Measurements from ENCODE around the gene HTT-AS.
"Not testable (repeated sequence)": the region's sequence is repeated elsewhere in the genome, so short reads cannot be mapped to it uniquely, and the experiment has no call there.

HTT-AS gene

GRCh38 chr4:3085948-3086670 is 11.8 kb upstream of the HTT-AS start:
- no peak for DNase-seq

GRCh38 chr4:3083732-3084131 is 9.4 kb upstream of the HTT-AS start:
- DNase-seq, result no peak

DNA sequence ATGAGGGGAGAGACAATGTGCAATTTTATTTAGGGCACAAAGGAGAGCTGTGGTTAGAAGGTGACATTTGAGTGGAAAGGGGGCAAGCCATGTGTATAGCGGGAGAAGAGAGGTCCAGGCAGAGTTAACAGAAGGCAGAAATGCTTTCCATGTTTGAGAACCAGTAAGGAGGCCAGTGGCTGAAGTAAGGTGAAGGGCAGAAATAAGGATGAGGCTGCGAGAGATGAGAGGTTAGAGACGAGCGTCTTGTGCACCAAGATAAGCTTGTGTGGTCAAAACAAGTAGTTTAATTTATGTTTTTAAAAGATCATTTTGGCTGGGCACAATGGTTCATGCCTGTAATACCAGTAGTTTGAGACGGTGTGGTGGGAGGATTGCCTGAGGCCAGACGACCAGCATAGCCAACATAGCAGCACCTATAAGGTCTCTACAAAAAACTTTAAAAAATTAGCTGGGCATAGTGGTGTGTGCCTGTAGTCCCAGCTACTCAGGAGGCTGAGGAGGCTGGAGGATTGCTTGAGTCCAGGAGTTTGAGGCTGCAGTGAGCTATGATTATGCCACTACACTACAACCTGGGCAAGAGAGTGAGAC is 8.7 kb upstream of the HTT-AS start:
- no peak for DNase-seq

GRCh38 chr4:3079694-3080123 is 5.4 kb upstream of the HTT-AS start:
- DNase-seq, result no peak

- DNase-seq, result no peak
Observed at GRCh38 chr4:3077796-3078195, 3.5 kb upstream of the HTT-AS start.

- no peak for DNase-seq
Observed at GRCh38 chr4:3075652-3075981, 1.3 kb upstream of the HTT-AS start.

DNA sequence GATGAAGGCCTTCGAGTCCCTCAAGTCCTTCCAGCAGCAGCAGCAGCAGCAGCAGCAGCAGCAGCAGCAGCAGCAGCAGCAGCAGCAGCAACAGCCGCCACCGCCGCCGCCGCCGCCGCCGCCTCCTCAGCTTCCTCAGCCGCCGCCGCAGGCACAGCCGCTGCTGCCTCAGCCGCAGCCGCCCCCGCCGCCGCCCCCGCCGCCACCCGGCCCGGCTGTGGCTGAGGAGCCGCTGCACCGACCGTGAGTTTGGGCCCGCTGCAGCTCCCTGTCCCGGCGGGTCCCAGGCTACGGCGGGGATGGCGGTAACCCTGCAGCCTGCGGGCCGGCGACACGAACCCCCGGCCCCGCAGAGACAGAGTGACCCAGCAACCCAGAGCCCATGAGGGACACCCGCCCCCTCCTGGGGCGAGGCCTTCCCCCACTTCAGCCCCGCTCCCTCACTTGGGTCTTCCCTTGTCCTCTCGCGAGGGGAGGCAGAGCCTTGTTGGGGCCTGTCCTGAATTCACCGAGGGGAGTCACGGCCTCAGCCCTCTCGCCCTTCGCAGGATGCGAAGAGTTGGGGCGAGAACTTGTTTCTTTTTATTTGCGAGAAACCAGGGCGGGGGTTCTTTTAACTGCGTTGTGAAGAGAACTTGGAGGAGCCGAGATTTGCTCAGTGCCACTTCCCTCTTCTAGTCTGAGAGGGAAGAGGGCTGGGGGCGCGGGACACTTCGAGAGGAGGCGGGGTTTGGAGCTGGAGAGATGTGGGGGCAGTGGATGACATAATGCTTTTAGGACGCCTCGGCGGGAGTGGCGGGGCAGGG is 711 bp upstream of the HTT-AS start:
- DNase-seq, result peak; percentile 15 to 35

- DNase-seq, result no peak
Observed at GRCh38 chr4:3073158-3074077, 920 bp downstream of the HTT-AS start.

DNA sequence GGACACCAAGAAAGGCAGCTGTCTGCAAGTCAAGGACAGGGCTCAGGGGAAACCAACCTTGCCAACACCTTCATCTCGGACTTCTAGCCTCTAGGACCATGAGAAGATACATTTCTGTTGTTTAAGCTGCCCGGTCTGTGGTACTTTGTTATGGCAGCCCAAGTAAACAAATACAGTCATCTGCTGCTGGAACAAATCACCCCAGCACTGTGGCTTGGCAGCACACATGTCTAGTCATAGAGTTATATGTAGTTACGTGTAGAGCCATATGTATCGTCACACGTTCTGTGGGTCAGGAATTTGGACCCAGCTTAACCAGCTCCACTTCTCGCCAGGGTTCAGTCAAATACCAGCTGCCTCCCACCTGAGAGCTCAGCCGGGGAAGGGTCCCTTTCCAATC is 2.5 kb downstream of the HTT-AS start:
- no peak for DNase-seq

DNA sequence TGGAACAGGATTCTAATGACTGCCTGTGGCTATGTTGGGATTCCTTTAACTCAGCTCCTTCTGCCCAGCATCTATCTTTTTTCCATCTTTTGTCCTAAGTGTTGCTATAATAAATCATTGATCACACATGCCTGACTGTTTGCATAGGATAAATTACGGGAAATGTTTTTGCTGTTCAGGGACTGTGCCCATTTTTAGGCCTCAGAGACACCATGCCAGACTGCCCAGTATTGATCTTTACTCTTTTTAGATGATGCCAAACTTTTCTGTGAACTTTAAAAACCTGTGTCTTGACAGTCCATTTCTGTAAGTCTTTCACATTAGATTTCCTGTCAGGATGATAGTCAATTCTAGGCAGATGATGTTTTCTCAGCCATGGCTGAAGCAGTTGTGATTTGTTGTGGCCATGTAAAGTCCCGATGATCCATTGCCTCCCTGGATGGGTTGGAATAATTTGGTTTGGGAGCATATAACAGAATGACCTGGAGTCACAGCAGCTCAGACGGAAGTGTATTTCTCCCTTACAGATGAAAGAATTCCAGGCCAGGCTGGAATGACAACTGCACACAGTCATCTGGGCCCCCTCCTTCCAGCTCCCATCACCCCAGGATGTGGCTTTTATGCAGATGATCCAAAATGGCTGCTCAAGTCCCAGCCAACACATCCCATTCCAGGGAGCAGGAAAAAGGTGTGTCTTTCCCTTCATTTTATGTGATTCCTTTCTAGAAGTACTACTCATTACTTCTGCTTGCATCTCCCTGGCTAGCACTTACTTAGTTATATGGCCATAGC is 3.4 kb downstream of the HTT-AS start:
- DNase-seq, result no peak

DNA sequence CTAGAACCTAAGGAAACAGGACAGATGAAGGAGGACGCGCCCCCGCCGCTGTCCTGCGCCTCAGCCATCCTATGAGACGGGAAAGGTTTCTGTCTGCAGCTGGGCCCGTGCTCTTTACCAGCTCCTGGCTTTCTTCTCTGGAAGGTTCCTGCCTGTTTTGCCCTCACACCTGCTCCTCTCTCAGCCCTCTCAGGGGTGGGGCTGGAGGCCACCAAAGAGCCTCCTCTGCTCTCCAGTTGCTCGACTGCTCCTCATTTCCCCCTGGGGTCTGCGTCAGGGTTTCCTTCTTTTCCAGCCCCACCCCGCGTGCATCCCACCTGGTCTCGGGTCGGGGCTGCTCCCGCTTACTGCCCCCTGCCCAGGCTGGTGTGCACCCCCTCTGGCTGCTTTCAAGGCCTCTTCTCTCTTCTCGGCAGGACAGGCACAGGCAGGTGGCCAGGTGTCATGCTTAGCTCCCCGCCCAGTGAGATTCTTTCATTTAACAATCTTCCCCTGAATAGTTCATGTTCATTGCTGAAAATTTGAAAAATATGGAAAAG is 4.6 kb downstream of the HTT-AS start:
- DNase-seq, result no peak

DNA sequence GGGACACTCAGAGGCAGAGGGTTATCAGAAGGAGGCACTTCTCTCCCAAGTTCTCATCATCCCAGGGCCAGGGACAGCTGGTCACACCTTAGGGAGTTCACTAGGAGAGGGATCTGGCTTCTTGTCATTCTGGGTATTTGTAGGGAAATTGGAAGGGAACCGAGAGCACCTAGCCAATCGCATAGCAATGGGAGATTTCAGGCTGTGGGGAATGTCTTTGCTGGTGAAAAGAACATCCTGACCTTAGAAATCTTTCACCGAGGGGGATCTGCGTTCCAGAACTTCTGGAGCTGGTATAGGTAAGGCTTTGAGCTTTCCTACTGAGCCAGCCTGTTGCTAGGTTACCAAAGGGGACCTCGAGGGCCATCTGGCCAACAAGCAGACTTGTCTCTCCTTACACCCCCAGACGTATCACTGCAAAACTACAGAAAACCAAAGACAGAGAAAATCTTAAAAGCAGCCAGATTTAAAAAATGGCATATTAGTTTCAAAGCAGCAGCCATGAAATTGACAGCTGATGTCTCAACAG is 6.8 kb downstream of the HTT-AS start:
- DNase-seq, result no peak

GRCh38 chr4:3066836-3067400 is 7.4 kb downstream of the HTT-AS start:
- DNase-seq, result no peak

DNA sequence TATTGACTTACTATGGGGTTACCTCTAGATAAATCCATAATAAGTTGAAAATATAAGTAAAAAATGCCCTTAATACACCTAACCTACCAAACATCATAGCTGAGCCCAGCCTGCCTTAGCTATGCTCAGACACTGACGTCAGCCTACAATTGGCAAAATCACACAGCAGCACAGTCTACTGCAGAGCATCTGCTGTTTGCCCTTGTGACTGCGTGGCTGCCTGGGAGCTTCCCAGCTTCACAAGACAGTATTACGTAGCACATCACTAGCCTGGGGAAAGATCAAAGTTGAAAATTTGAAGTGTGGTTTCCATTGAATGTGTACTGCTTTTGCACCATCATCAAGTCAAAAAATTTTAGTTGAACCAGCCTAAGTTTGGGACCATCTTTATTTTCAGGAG is 8.8 kb downstream of the HTT-AS start:
- no peak for DNase-seq

GRCh38 chr4:3062471-3062870 is 11.9 kb downstream of the HTT-AS start:
- DNase-seq, result no peak

DNA sequence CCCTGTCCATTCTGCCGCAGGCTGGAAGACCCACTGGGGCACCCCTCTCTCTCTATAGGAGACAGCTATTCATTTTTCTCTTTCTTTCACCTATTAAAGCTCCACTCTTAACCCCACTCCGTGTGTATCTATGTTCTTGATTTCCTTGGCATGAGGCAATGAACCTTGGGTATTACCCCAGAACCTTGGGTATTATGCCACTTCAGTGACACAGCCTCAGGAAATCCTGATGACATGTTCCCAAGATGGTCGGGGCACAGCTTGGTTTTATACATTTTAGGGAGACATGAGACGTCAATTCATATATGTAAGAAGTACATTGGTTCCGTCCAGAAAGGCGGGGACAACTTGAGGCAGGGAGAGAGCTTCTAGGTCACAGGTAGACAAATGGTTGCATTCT is 13.4 kb downstream of the HTT-AS start:
- no peak for DNase-seq

- DNase-seq, result no peak
Observed at GRCh38 chr4:3059943-3060342, 14.4 kb downstream of the HTT-AS start.

- DNase-seq, result no peak
Observed at GRCh38 chr4:3054169-3054759, 20.1 kb downstream of the HTT-AS start.

GRCh38 chr4:3051141-3051897 is 23.0 kb downstream of the HTT-AS start:
- DNase-seq, result not testable (repeated sequence)

Measured in NCI-H446 (cell line).